DND-41 (cell line): ENCODE results near the gene GTF2B.

Source experiments
- EZH2 ChIP-seq: IDR thresholded peaks from 3 replicates; pipeline ENCODE4 v1.6.1; 2012; ENCODE audit warnings: borderline replicate concordance, low read depth, mild to moderate bottlenecking, moderate library complexity, low read length, inconsistent platforms; ENCODE audit not compliant: severe bottlenecking
- TF ChIP-seq, protein P1 (sequence below): IDR thresholded peaks from 2 replicates; pipeline ENCODE4 v1.5.1; 2012; ENCODE audit warnings: borderline replicate concordance, low read length, moderate library complexity, mild to moderate bottlenecking; ENCODE audit not compliant: poor library complexity, severe bottlenecking; ENCODE audit errors: extremely low read depth

DNA sequence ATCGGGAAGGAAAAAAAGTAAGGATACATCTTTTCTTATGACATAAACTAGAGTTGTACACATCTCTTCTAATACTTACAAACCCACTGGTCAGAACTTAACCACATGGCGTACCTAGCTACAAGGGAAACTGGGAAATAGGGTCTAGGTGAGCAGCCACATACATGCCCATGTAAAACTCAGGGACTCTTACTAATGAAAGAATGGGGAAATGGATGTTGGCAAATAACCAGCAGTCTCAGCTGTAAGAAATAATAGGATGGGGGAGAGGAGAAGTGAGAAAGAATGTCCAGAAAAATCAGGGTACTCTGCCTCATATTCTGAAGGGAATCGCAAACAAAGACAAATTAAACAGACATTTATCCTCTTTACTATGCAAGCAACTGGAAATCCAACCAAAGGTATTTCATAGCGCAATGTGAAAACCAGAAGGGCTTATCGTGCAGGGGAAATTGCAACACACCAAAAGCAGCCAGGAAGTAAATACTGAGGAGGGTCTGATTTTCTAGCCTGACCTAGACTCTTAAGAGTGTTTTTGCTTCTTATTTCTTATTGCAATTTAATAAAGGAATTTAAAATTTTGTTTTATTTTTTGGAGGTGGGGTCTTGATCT, 17.5 kb downstream of the GTF2B start:
- TF ChIP-seq, protein P1, sequence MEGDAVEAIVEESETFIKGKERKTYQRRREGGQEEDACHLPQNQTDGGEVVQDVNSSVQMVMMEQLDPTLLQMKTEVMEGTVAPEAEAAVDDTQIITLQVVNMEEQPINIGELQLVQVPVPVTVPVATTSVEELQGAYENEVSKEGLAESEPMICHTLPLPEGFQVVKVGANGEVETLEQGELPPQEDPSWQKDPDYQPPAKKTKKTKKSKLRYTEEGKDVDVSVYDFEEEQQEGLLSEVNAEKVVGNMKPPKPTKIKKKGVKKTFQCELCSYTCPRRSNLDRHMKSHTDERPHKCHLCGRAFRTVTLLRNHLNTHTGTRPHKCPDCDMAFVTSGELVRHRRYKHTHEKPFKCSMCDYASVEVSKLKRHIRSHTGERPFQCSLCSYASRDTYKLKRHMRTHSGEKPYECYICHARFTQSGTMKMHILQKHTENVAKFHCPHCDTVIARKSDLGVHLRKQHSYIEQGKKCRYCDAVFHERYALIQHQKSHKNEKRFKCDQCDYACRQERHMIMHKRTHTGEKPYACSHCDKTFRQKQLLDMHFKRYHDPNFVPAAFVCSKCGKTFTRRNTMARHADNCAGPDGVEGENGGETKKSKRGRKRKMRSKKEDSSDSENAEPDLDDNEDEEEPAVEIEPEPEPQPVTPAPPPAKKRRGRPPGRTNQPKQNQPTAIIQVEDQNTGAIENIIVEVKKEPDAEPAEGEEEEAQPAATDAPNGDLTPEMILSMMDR, result no peak
- no peak for TF ChIP-seq EZH2
